Keratinocyte (primary cell): ENCODE measurements around the gene CLSTN1. TPM values are rescaled to one million over a fixed set of nuclear protein-coding genes. Genes with fewer than 3 reads are reported as not detected.

ENCODE experiments used
- DNase-seq: peaks from one replicate; pipeline ENCODE4 v3.0.0-alpha.2; 2011; ENCODE audit warnings: low read depth, missing footprints, low spot score
- FAIRE-seq: peaks from 2 replicates; lab custom pipeline; 2011; peaks lifted over from hg19 to GRCh38; lab: Jason Lieb, UNC
- H2AFZ ChIP-seq: 2 replicates; pipeline ENCODE4 v1.6.0; 2012; ENCODE audit warnings: low read length, control low read depth, inconsistent platforms; ENCODE audit not compliant: control insufficient read depth
- H3K27ac ChIP-seq: 2 replicates; pipeline ENCODE4 v1.5.1; 2011; ENCODE audit warnings: low read length; ENCODE audit not compliant: control insufficient read depth, insufficient read depth
- H3K27me3 ChIP-seq: 3 replicates; pipeline ENCODE4 v1.6.0; 2011; ENCODE audit warnings: low read length; ENCODE audit not compliant: control insufficient read depth, insufficient read depth; ENCODE audit errors: extremely low read depth
- H3K36me3 ChIP-seq, 2 experiments: 2 replicates in 1 of 2; 3 replicates in 1 of 2; pipeline ENCODE4 v1.5.1; 2011; ENCODE audit warnings: low read length in 2 of 2, mild to moderate bottlenecking in 1 of 2; ENCODE audit not compliant: control insufficient read depth in 2 of 2, insufficient read depth in 2 of 2; ENCODE audit errors: extremely low read depth in 1 of 2
- H3K4me1 ChIP-seq: 3 replicates; pipeline ENCODE4 v1.5.1; 2011; ENCODE audit warnings: low read length; ENCODE audit not compliant: control insufficient read depth, insufficient read depth; ENCODE audit errors: extremely low read depth
- H3K4me2 ChIP-seq: 3 replicates; pipeline ENCODE4 v1.6.0; 2011; ENCODE audit warnings: low read depth, low read length; ENCODE audit not compliant: control insufficient read depth, insufficient read depth; ENCODE audit errors: extremely low read depth
- H3K4me3 ChIP-seq, 3 experiments: fragments of 200-600 bp in 1 of 3; sonication (generic) in 1 of 3; 2 replicates in 2 of 3; 3 replicates in 1 of 3; pipeline ENCODE4 v1.5.1; 2011 to 2016; ENCODE audit warnings: low read length in 3 of 3, mild to moderate bottlenecking in 3 of 3, control low read depth in 2 of 3, inconsistent platforms in 1 of 3, low read depth in 1 of 3, mixed read lengths in 1 of 3, mixed run types in 1 of 3, moderate library complexity in 1 of 3; ENCODE audit not compliant: control insufficient read depth in 2 of 3, insufficient read depth in 2 of 3; ENCODE audit errors: extremely low read depth in 1 of 3
- H3K79me2 ChIP-seq: 2 replicates; pipeline ENCODE4 v1.6.0; 2012; ENCODE audit warnings: low read length; ENCODE audit not compliant: control insufficient read depth, insufficient read depth
- H3K9ac ChIP-seq: 3 replicates; pipeline ENCODE4 v1.6.0; 2011; ENCODE audit warnings: low read length; ENCODE audit not compliant: control insufficient read depth, insufficient read depth; ENCODE audit errors: extremely low read depth
- H3K9me1 ChIP-seq: 3 replicates; pipeline ENCODE4 v1.6.0; 2011; ENCODE audit warnings: low read length; ENCODE audit not compliant: control insufficient read depth, insufficient read depth; ENCODE audit errors: extremely low read depth
- H3K9me3 ChIP-seq: 2 replicates; pipeline ENCODE4 v1.5.1; 2012; ENCODE audit warnings: low read depth, low read length; ENCODE audit not compliant: control insufficient read depth
- H4K20me1 ChIP-seq: 3 replicates; pipeline ENCODE4 v1.6.0; 2011; ENCODE audit warnings: low read length; ENCODE audit not compliant: control insufficient read depth, insufficient read depth; ENCODE audit errors: extremely low read depth
- EZH2 ChIP-seq: IDR thresholded peaks from one replicate; pipeline ENCODE4 v1.6.1; 2012; ENCODE audit warnings: inconsistent platforms, mild to moderate bottlenecking, low read length, moderate library complexity
- dilution Hi-C: fragments of 300-500 bp; cut with MboI; formaldehyde crosslinking; loops from one replicate; pipeline ENCODE4 v1.7.0; 2020; ENCODE audit warnings: low sequenced_read_pairs; ENCODE audit not compliant: extremely low pct_ligation_motif_present
- polyA plus RNA-seq, 5 experiments: library from polyadenylated mRNA; depleted of rRNA in 3 of 5; stranded (reverse) in 3 of 5; stranded (forward) in 1 of 5; unstranded in 1 of 5; fragments of >200 nt; gene quantifications; 1 replicate in 1 of 5; 2 replicates in 3 of 5; 3 replicates in 1 of 5; pipeline versions ENCODE4 v1.2.1 to v1.2.3, GENCODE V29; 2011 to 2012; ENCODE audit warnings: missing spikeins in 2 of 5, low read depth in 1 of 5, low replicate concordance in 1 of 5
- TF ChIP-seq, protein P1 (sequence below), 3 experiments: IDR thresholded peaks in 1 of 3; conservative IDR thresholded peaks in 1 of 3; optimal IDR thresholded peaks in 1 of 3; 2 replicates in 2 of 3; 3 replicates in 1 of 3; pipeline versions ENCODE3 to v1.5.1; 2011; ENCODE audit warnings: low read length in 3 of 3, mild to moderate bottlenecking in 3 of 3, moderate library complexity in 2 of 3, control low read depth in 1 of 3, inconsistent platforms in 1 of 3; ENCODE audit not compliant: insufficient read depth in 2 of 3; ENCODE audit errors: extremely low read depth in 1 of 3

CLSTN1 gene
- polyA plus RNA-seq, 1 donor (not counting 4 experiments of a cell fraction or from before 2014, with no cell fraction given) = 90.3 TPM

DNA sequence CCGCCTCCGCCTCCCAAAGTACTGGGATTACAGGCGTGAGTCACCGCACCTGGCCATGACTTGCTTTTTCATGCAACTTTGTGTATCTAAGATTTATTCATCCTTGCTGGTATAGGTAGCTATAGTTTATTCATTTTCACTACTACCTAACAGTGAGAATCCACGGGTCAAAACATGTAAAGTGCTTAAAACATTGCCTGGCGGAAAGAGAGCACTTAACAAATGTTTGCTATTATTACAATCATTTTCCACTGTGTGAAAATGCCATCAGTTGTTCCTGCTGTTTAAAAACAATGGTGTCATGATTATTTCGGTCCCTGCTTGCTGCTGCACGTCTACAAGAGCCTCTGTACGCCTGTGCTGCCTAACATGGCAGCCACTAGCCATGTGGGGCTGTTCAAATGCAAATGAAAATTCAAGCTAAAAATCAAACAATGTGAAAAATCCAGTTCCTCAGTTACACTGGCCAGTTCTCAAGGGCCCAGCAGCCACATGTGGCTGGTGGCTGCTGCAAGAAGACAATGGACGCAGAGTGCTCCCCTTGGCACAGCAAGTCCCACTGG lies 65.1 kb downstream of the CLSTN1 start:
- H3K9me3 ChIP-seq = no peaks in the 10 kb centered on the region
- H3K4me2 ChIP-seq = peak overlapping the region; percentile 52
- DNase-seq = no peak
- H3K4me1 ChIP-seq = peaks cover 19% of the 10 kb centered on the region
- H3K9me1 ChIP-seq = no peaks in the 10 kb centered on the region
- no peak overlapping the region for H2AFZ ChIP-seq
- peaks cover 2% of the 10 kb centered on the region for H4K20me1 ChIP-seq
- no peak overlapping the region for H3K4me3 ChIP-seq
- H3K27me3 ChIP-seq = no peaks in the 10 kb centered on the region
- peak; percentile 79 for FAIRE-seq
- peaks cover 12 to 22% of the 10 kb centered on the region in 2 experiments for H3K36me3 ChIP-seq
- H3K79me2 ChIP-seq = peaks cover 88% of the 10 kb centered on the region
- TF ChIP-seq EZH2 = no peak
- TF ChIP-seq, protein P1, sequence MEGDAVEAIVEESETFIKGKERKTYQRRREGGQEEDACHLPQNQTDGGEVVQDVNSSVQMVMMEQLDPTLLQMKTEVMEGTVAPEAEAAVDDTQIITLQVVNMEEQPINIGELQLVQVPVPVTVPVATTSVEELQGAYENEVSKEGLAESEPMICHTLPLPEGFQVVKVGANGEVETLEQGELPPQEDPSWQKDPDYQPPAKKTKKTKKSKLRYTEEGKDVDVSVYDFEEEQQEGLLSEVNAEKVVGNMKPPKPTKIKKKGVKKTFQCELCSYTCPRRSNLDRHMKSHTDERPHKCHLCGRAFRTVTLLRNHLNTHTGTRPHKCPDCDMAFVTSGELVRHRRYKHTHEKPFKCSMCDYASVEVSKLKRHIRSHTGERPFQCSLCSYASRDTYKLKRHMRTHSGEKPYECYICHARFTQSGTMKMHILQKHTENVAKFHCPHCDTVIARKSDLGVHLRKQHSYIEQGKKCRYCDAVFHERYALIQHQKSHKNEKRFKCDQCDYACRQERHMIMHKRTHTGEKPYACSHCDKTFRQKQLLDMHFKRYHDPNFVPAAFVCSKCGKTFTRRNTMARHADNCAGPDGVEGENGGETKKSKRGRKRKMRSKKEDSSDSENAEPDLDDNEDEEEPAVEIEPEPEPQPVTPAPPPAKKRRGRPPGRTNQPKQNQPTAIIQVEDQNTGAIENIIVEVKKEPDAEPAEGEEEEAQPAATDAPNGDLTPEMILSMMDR (optimal IDR thresholded peaks at IDR 0.05 in 1 of 3, IDR thresholded peaks at IDR 0.05 in 1 of 3, conservative IDR thresholded peaks at IDR 0.05 in 1 of 3; ENCODE audit: extremely low read depth in 1 of 3, insufficient read depth in 2 of 3, low read length in 3 of 3) = no peak
- H3K9ac ChIP-seq = peak overlapping the region; percentile 56
- peak overlapping the region; percentile 84 for H3K27ac ChIP-seq
- dilution Hi-C loops = no loop called here

DNA sequence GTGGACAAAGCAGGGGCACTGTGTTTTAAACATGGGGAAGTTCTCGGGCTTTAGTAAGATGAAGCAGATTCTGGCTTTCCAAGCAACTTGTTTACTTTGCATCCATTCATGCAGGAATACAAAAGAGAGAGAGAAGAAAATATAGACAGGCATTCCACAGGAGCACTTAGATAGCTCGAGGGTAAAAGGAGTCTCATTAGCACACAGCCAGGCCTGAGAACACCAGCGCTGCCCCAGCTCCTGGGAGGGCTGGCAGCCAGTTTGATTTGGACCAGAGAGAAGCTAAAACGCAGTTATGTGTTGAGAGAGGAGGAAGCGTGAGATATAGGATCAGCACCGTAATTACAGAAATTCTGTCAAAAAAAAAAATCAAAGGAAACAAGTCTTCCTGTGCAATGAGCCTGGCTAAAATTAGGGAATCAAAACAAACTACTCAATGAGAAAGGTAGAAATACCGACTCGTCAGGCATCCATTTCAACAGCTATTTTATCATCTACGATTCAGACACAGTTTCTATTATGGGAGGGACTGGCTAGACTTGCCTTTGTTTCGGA lies 68.2 kb downstream of the CLSTN1 start:
- no peak for TF ChIP-seq EZH2
- TF ChIP-seq, protein P1 (optimal IDR thresholded peaks at IDR 0.05 in 1 of 3, IDR thresholded peaks at IDR 0.05 in 1 of 3, conservative IDR thresholded peaks at IDR 0.05 in 1 of 3; ENCODE audit: extremely low read depth in 1 of 3, insufficient read depth in 2 of 3, low read length in 3 of 3) = no peak
- no peak overlapping the region for H3K4me3 ChIP-seq
- no peaks in the 10 kb centered on the region for H3K9me1 ChIP-seq
- H4K20me1 ChIP-seq = peaks cover 6% of the 10 kb centered on the region
- H3K27ac ChIP-seq = peak overlapping the region; percentile 33
- peak overlapping the region; percentile 30 for H3K4me2 ChIP-seq
- peaks cover 79% of the 10 kb centered on the region for H3K79me2 ChIP-seq
- DNase-seq = no peak
- no peaks in the 10 kb centered on the region for H3K9me3 ChIP-seq
- no peak overlapping the region for H3K9ac ChIP-seq
- no peak overlapping the region for H2AFZ ChIP-seq
- no peaks in the 10 kb centered on the region for H3K27me3 ChIP-seq
- peaks cover 21% of the 10 kb centered on the region for H3K4me1 ChIP-seq
- peaks cover 26 to 32% of the 10 kb centered on the region in 2 experiments for H3K36me3 ChIP-seq
- dilution Hi-C loops = no loop called here
- no peak for FAIRE-seq
